ENCODE data around the gene HGFAC.

Gene HGFAC

DNA sequence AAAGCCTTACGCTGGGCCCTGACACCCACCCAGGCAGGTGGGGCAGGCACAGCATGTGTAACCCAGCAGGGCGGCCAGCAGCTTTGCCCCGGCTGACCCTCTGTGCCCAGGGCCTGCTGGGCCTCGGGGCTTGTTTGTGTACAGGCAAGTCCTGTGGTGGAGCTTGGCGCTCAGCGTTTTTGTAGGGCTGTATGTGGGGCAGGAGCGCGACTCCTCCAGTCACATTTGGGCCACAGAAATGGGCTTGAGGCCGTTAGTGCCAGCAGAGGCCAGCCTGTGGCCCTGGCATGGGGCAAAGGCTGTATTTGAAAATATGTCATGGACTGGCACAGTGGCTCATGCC is 14.7 kb upstream of the HGFAC start:
- DNase-seq = no peak

DNA sequence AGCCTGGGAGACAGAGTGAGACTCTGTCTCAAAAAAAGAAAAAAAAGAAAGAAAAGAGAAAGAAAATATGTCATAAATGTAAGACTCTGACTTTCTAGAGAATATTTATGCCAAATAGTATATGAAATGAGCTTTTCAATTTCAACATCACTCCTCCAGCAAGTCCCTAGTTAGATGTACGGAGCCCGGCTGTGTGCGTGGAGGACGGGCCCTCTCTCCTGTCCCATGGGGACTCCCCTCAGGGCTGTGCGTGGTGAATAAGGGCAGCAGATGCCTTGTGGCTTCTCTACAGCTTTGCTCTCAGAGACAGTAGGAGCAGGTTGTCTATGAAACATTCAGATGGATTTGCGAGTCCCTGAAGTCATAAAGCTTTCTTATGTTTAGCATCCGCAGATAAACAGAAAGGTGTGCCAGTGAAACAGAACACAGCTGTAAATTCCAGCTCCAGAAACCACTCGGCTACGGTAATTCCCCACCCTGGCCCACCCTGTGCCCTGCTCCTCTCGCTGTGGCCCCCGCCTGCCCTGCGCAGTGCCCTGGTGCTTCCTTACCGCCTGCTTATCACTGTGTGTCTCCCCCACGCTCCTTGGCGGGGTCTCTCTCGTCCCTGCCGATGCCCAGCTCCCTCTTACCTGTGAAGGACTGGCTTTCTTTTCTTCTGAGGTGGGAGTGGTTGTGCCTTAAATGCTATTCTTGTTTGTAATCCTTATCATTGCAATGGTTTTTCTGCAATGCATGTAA is 13.9 kb upstream of the HGFAC start:
- DNase-seq = no peak

GRCh38 chr4:3429651-3430050 is 12.1 kb upstream of the HGFAC start:
- no peak for DNase-seq

DNA sequence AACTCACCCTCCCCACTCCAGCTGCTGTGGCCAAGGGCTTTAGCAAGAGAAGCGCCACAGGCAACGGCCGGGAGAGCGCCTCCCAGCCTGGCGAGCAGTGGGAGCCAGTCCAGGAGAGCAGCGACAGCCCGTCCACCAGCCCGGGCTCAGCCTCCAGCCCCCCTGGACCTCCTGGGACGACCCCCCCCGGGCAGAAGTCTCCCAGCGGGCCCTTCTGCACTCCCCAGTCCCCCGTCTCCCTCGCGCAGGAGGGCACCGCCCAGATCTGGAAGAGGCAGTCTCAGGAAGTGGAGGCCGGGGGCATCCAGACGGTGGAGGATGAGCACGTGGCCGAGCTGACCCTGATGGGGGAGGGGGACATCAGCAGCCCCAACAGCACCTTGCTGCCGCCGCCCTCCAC is 11.2 kb upstream of the HGFAC start:
- DNase-seq = no peak

DNA sequence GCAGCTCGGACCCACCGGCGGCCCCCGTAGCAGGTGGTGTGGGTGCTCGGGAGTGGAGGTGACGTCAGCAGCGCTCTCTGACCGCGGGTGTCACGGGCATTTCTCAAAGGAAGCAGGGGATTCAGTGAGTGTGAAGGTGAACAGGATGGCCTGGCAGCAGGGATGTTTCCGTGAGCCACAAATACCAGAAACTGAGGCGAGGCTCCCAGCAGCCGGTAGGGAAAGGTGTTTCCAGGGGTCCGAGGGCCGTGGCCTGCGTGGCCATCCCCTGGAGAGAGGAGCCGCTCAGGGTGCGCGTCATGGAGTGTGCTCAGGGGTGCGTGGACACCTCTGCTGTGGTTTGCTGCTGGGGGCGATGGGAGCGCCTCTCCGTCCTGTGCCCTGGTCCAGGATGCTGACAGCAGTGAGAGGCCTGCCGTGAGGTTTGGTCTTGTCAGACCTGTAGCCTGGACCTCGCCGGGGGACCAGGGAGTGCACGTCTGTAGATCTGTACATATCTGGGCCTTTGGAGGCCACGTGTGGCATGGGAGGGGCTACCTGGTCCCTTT is 10.2 kb upstream of the HGFAC start:
- DNase-seq = no peak

- no peak for DNase-seq
Observed at GRCh38 chr4:3432381-3432790, 9.4 kb upstream of the HGFAC start.

DNA sequence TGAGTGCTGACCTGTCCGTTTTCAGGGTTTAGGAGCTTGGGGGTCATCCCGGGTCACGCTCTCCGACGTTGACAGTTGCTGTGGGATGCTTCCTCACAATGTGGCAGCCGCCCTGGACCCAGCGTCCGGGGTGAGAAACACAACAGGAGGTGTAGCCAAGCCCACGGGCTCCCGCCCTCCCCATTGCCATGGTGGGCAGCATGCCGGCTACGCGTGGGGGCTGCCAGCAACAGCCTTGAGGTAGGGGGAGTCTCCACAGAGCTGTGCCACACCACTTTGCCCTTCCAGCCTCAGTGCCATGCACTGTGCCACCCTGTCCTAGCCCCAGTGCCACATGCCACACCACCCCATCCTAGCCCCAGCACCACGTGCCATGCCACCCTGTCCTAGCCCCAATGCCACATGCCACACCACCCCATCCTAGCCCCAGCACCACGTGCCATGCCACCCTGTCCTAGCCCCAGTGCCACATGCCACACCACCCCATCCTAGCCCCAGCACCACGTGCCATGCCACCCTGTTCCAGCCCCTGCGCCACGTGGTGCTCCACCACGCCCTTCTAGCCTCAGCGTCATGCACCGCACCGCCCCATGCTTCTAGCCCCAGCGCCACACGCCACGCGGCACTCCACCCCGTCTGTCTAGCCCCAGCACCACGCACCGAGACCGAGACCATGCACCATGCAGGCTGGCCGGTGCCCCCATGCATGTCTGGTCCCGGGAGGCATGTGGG is 8.5 kb upstream of the HGFAC start:
- no peak for DNase-seq

DNA sequence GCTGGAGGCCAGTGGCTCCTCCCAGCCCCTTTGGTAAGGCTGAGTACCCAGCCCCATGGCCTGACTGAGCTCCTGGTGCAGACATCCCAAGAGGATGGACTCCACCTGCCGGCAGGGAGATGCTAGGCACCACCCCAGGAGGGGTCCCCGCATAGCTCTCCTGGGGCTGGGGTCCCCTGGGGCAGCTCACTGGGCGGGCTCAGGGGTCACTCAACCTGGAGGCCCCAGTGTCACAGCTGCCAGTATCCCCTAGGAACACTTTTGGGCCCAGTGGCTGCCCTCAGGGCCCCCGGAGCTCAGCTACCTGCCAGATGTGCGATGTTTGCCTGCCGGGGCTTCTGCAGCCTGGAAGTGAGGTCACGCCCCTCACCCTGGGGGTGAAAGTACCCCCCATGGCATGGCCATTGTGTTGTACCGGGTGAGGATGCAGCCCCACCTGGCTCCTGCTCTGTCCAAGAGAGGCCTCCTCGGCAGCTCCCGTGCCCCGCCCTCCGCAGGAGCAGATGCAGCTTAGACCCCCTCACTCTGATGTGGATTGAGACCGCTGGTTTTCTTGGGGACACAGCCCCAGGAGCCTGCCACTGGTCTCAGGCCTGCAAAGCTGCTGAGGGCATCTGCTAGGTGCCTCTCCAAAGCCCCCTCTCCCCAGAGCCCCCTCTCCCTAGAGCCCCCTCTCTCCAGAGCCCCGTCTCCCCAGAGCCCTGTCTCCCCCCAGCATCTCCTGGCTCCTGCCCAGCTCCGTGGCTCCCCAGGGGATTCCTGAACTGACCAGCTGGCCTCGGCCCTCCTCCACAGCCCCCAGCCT is 6.7 kb upstream of the HGFAC start:
- no peak for DNase-seq

DNA sequence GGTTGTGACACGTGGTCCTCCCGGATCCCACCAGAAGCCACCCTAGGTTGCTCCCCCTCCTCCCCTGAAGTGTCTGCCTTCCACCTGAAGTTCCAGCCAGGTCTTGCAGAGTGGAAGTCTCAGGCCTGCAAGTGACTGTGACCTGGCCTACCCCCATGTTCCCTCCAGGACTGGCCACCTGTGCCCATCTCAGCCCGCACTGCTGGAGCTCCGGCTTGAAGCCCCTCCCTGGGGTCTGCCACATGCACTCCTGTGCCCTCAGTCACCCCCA is 6.1 kb upstream of the HGFAC start:
- DNase-seq = no peak

GRCh38 chr4:3436048-3436797 is 5.5 kb upstream of the HGFAC start:
- DNase-seq = no peak

DNA sequence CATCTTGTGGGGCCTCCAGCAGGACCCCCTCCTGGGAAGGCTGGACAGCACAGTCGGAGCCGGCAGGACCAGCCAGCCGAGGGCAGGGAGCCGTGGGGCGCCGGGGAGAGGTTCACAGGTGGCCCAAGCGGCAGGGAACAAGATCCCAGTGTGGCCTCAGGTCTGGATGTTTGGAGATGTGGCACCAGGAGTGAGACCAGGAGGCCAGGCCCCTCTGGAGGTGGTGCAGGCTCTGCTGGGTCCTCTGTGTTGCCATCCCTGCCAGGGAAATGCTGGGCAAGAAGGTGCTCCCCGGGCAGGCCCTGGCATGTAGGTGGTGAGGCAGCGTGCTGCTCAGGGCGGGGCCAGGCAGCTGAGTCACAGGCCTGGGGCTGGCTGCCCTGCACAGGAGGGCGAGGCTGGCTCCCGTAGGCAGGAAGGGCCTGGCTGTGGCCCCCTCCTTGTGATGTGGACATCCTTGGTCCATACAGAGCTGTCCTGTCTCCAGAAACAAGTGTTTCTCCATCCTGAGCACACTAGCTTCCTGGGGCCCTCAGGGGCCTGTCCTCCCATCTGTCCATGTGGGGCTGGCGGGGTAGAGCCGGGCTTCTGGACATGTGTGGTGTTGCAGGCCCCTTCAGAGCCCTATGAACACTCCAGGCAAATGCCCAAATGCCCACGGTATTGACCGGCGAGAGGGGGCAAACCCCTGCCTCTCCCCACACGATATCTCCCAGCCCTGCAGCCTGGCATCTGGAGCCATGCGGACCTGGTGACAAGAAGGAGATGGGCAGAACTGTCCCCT is 4.8 kb upstream of the HGFAC start:
- DNase-seq = peak in 1 of 2 experiments; percentile 58

GRCh38 chr4:3437582-3437936 is 4.2 kb upstream of the HGFAC start:
- no peak for DNase-seq

- no peak for DNase-seq
Observed at GRCh38 chr4:3437998-3438846, 3.5 kb upstream of the HGFAC start.

DNA sequence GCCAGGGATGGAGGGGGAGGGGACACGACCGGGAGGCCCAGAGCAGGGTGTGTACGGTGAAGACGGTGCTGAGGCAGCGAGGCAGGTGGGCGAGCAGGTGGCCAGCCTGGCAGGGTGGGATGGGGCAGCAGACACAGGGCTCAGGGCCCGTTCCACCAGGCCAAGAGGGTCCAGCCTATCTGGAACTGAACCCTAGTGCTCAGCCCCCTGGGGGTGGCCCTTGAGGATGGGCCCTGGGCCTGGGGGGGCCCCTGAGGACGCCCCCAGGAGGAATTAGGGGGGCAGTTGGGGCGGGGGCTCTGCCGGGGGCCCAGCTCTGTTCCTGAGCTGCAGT is 3.0 kb upstream of the HGFAC start:
- DNase-seq = no peak

GRCh38 chr4:3439391-3439790 is 2.4 kb upstream of the HGFAC start:
- DNase-seq = no peak

DNA sequence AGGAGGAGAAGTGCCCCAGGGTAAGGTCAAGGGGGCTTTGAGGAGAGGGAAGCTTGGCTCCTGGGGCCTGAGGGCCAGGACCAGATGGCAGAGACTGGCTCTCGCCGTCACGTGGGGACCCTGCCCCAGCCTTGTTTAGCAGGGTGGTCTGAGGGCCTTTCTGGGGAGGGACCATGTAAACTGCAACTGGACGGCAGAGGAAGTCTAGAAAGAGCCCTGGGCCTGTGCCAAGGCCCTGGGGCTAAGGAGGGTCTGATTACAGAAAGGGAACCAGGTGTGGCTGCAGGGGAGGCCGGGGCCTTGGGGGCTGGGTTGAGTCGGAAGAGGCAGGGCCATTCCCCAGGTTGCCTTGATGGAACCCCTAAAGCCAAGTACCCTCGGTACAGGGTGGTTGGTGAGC is 1.8 kb upstream of the HGFAC start:
- no peak for DNase-seq

- no peak for DNase-seq
Observed at GRCh38 chr4:3440979-3441500, 728 bp upstream of the HGFAC start.

DNA sequence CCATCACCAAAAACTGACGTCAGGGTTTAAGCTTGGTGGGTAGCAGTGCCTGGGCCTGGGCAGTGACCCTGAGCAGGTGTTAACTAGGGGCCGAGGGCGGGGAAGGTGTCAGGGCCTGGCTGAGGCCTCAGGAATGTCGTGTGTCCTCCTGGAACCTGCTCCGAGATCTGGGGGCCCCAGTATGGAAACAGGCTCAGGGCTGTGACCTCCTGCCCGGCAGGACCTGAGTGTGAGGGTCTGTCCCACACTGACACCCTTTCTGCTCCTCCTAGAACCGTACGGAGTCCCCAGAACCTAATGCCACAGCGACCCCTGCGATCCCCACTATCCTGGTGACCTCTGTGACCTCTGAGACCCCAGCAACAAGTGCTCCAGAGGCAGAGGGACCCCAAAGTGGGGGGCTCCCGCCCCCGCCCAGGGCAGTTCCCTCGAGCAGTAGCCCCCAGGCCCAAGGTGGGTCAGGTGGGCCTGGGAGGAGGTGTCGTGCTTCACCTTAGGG is 741 bp downstream of the HGFAC start:
- no peak for DNase-seq

- peak in 1 of 2 experiments; percentile 10 for DNase-seq
Observed at GRCh38 chr4:3442959-3443749, 1.4 kb downstream of the HGFAC start.

DNA sequence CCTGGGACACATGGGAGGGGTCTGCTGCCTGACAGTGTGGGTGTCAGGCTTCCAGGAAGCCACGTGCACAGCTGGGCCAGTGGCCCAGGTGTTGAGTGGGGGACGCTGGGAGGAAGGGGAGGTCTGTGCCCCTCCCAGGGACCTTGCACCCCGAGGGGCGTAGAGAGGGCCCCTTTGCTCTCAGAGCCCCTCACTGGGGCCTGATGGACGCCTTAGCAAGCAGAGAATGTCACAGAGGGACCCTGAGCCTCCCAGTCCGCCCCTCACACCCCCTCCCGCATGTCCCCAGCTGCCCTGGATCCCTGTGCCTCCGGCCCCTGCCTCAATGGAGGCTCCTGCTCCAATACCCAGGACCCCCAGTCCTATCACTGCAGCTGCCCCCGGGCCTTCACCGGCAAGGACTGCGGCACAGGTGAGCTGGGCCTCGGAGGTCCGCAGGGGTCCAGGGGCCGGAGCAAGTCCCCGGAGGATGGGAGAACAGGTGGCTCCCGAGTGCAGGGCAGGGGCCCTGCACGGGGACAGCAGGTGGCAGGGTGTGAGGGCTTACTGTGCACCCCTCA is 2.1 kb downstream of the HGFAC start:
- DNase-seq = no peak

Data from SW 1271 (cell line).